HEK293T (cell line): ENCODE measurements around the gene CAB39L.

Source experiments
- CTCF ChIA-PET: fragments of 350-600 bp; formaldehyde crosslinking; extraction: SDS; loops from one replicate; lab custom pipeline; 2021; ENCODE audit warnings: antibody characterized with exemption, inconsistent platforms; lab: Yijun Ruan, JAX
- POLR2A ChIA-PET: fragments of 350-600 bp; formaldehyde crosslinking; extraction: SDS; loops from one replicate; lab custom pipeline; 2020; ENCODE audit warnings: antibody characterized with exemption, inconsistent platforms; lab: Yijun Ruan, JAX
- DNase-seq: peaks from one replicate; pipeline ENCODE4 v3.0.0; 2012; ENCODE audit warnings: mixed read lengths; ENCODE audit errors: extremely low spot score
- ARNT ChIP-seq: fragments of 450-650 bp; IDR thresholded peaks from 2 replicates; pipeline ENCODE4 v1.6.1; 2017; ENCODE audit warnings: mild to moderate bottlenecking
- BHLHE40 ChIP-seq: fragments of 450-650 bp; IDR thresholded peaks from 2 replicates; pipeline ENCODE4 v1.6.1; 2016; ENCODE audit warnings: mild to moderate bottlenecking, moderate library complexity, borderline replicate concordance
- CTBP1 ChIP-seq: fragments of 450-650 bp; IDR thresholded peaks from 2 replicates; pipeline ENCODE4 v1.6.1; 2016; ENCODE audit warnings: borderline replicate concordance
- ELF4 ChIP-seq: fragments of 450-650 bp; IDR thresholded peaks from 2 replicates; pipeline ENCODE4 v1.6.1; 2017; ENCODE audit warnings: antibody characterized with exemption
- FOXA1 ChIP-seq: fragments of 450-650 bp; IDR thresholded peaks from 2 replicates; pipeline ENCODE4 v1.6.1; 2016; ENCODE audit warnings: mild to moderate bottlenecking
- FOXK2 ChIP-seq: fragments of 450-650 bp; IDR thresholded peaks from 2 replicates; pipeline ENCODE4 v1.6.1; 2016; ENCODE audit warnings: mild to moderate bottlenecking
- FOXM1 ChIP-seq: fragments of 450-650 bp; IDR thresholded peaks from 2 replicates; pipeline ENCODE4 v1.6.1; 2017; ENCODE audit warnings: mild to moderate bottlenecking, borderline replicate concordance
- HDGF ChIP-seq: fragments of 450-650 bp; IDR thresholded peaks from 2 replicates; pipeline ENCODE4 v1.6.1; 2017; ENCODE audit warnings: antibody characterized with exemption, borderline replicate concordance
- L3MBTL2 ChIP-seq: fragments of 450-650 bp; conservative IDR thresholded peaks from 2 replicates; pipeline ENCODE4 v1.6.1; 2016; ENCODE audit warnings: mild to moderate bottlenecking
- LEF1 ChIP-seq: fragments of 450-650 bp; IDR thresholded peaks from 2 replicates; pipeline ENCODE4 v1.6.1; 2017; ENCODE audit warnings: mild to moderate bottlenecking, borderline replicate concordance
- NFRKB ChIP-seq: fragments of 450-650 bp; IDR thresholded peaks from 2 replicates; pipeline ENCODE4 v1.6.1; 2016; ENCODE audit warnings: mild to moderate bottlenecking, moderate library complexity
- SP1 ChIP-seq: fragments of 450-650 bp; IDR thresholded peaks from 2 replicates; pipeline ENCODE4 v1.6.1; 2017
- SUZ12 ChIP-seq: fragments of 450-650 bp; IDR thresholded peaks from 2 replicates; pipeline ENCODE4 v1.6.1; 2016; ENCODE audit warnings: mild to moderate bottlenecking
- TARDBP ChIP-seq: fragments of 450-650 bp; IDR thresholded peaks from 2 replicates; pipeline ENCODE4 v1.6.1; 2016
- ZNF384 ChIP-seq: fragments of 450-650 bp; IDR thresholded peaks from 2 replicates; pipeline ENCODE4 v1.6.1; 2016
- TF ChIP-seq, protein P1 (sequence below): fragments of 450-650 bp; IDR thresholded peaks from 2 replicates; pipeline ENCODE4 v1.6.1; 2016

CAB39L gene

DNA sequence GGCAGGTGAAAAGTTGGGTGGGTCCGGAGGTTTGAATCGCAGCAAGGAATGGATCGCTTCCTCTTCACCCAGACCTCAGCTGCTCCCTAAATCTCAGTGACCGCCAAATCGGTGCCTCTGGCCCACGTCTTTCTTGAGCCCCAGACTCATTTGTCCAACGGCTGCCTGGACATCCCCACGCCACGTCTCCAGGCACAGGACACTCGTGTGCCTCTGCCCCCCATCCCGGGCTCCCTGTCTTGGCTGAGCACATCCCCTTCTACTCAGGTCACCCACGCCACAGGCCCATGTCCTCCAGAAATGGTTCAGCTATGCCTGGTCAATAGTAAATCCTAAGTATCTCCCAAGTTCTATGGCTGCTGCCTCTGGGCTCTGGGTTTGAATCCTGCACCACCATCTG lies 139.5 kb downstream of the CAB39L start:
- CTCF ChIA-PET, result no interaction called here
- no peak for DNase-seq
- POLR2A ChIA-PET, result no interaction called here
- TF ChIP-seq SP1 (no peak), BHLHE40 (no peak), ARNT (no peak), TARDBP (no peak), SUZ12 (no peak), L3MBTL2 (no peak), NFRKB (no peak), FOXK2 (no peak), HDGF (no peak), FOXM1 (no peak)
- TF ChIP-seq, protein P1, sequence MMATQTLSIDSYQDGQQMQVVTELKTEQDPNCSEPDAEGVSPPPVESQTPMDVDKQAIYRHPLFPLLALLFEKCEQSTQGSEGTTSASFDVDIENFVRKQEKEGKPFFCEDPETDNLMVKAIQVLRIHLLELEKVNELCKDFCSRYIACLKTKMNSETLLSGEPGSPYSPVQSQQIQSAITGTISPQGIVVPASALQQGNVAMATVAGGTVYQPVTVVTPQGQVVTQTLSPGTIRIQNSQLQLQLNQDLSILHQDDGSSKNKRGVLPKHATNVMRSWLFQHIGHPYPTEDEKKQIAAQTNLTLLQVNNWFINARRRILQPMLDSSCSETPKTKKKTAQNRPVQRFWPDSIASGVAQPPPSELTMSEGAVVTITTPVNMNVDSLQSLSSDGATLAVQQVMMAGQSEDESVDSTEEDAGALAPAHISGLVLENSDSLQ, result no peak

DNA sequence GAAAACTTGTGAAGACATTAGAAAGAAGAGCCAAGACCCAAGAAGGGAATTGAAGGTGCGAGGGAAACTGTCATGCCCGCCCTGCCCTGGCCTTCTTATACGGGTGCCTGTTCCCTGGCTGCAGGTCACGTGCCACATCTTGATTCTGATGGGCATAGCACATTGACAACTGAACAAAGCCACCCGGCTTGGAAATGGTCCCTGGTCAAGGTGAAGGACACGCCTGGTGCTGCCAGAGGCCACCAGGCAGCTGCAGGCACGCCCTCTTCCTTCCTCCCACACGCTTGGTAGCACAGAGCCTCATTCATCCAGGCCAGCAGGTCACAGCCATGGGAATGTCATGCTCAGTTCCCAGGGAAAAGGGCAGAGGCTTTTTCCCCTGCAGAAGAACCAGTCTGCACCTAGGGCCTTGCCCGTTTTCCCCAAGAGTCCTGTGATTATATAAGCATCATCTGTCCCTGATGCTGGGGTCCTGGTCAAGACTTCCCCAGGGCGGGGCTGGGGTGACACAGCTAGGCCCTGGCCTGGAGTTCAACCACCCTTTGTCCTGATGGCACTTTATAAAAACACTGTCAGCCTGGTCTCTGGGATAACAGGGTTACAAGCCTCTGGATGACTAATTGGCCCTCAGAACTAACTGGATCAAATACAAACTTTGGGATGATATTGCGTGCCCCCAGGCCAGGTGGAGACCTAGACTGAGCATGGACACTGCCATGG lies 140.2 kb downstream of the CAB39L start:
- CTCF ChIA-PET, result no interaction called here
- DNase-seq, result no peak
- no peak for TF ChIP-seq SUZ12
- TF ChIP-seq FOXA1, result no peak
- TF ChIP-seq, protein P1, result no peak
- no peak for TF ChIP-seq NFRKB
- TF ChIP-seq HDGF, result no peak
- no peak for TF ChIP-seq TARDBP
- TF ChIP-seq SP1, result no peak
- TF ChIP-seq ELF4, result no peak
- TF ChIP-seq L3MBTL2, result no peak
- POLR2A ChIA-PET, result no interaction called here

DNA sequence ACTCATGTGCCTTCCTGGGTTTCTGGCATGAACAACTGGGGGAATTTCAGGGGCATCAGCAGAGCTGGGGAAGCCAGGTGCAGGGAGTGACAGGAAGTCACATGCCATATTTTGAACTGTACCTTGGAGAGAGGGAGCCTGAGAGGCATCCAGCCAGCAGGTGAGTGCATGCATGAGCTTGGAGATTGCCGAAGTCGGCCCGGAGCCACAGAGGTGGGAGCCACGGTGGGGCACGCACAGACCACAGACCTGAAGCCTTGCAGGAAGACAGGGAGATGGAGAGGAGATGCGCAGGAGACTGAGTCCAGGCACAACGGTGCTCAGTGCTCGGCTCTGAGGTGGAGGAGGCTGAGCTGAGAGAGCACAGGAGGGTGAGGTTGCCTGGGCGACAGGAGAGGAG lies 141.0 kb downstream of the CAB39L start:
- TF ChIP-seq FOXA1 (no peak), BHLHE40 (no peak), LEF1 (no peak), SP1 (no peak), ELF4 (no peak), FOXK2 (no peak), SUZ12 (no peak), NFRKB (no peak), HDGF (no peak), ZNF384 (no peak), L3MBTL2 (no peak), ARNT (no peak)
- TF ChIP-seq, protein P1, result no peak
- CTCF ChIA-PET, result no interaction called here
- POLR2A ChIA-PET, result no interaction called here
- DNase-seq, result no peak

DNA sequence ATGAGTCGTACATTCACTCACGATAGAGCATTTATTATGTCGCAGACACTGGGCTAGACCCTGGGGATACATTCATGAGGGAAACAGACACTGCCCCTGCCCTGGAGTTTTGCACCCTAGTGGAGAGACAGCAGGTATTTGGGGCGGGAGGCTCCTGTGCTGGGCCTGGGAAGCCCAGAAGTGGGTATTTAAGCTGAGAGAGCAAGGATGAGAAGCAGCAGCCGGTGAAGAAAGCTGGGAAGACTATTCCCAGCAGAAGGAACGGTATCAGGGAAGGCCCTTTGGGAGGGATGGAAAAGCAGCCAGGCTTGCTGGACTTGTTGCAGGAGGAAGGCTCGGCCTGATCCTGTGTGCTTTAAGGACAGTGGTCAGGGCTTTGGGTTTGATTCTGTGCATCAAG lies 141.6 kb downstream of the CAB39L start:
- TF ChIP-seq HDGF (no peak), FOXA1 (no peak), ZNF384 (no peak), FOXK2 (no peak), TARDBP (no peak), NFRKB (no peak), ELF4 (no peak), FOXM1 (no peak), SP1 (no peak), LEF1 (no peak), BHLHE40 (no peak)
- DNase-seq, result no peak
- ChIA-PET POLR2A (no interaction called here), CTCF (interaction anchor here (0.6 to 0.7 kb wide), 2 partner anchors 239 to 260 kb away, joined by 3 to 8 read pairs; no protein-coding TSS in a partner anchor)

DNA sequence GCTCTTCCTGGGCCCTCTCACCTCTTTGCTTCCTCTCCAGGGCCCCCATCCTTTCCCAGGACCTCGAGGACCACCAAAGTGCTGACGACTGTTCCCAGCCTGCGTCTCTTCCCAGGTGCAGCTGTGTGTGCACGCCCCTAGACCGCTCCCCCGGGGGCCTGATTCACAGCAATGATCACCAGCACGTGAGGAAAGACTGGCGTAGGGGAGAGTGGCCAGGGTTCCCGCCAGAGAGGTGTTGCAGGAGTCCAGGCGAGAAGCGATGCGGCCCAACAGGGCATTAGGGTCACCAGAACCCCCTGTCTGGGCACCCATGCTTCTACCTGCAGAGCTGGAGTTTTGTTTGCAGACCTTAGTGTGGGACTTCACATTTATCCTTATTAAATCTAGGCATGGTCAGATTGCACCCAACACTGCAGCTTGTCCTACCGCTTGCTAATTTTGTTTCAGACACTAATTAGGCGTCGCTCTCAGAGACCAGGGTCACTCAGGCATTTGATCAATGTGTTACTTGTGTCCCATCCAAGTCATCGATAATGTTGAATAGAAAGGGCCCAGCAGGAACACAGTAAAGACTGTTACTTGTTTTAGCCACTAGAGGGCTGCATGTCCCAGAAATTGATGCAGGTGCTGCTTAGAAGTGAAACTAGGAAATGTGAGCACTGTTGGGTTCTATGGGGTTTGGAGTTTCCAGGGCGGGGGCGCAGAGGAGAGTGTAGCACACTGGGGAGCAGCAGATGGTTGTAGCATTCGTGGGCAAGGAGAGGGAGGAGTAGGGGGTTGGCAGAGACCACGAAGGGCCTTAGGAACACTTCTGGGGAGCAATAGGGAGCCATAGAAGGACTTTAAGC lies 142.9 kb downstream of the CAB39L start:
- DNase-seq, result peak; percentile 72
- ChIA-PET CTCF (interaction anchor here (0.7 to 1.4 kb wide), 2 partner anchors 10 to 238 kb away, joined by 3 to 8 read pairs; no protein-coding TSS in a partner anchor), POLR2A (no interaction called here)
- TF ChIP-seq ZNF384 (peak; percentile 61; the same call in 1 of the 2 replicates), NFRKB (no peak)

DNA sequence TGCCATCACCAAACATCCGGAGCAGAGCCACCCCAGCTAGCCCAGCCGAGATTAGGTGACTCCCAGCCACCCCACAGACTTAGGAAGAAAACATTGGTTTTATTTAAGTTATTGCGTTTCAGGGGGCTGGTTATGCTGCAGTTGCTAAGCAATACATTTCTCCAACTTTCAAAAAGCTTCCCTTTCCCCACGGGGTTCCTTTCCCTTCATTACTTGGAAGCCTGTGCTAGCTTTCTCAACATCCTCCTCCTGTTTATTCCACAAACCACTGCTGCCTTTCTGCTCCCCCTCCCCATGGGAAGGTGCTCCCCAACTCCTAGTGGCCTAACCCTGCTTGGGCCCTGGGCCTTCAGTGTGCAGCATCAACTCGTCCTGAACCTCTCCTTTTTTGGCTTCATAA lies 143.6 kb downstream of the CAB39L start:
- POLR2A ChIA-PET, result no interaction called here
- CTCF ChIA-PET, result interaction anchor here (1.4 kb wide), 1 partner anchor 10 kb away, joined by 3 read pairs; no protein-coding TSS in a partner anchor
- TF ChIP-seq HDGF (no peak), L3MBTL2 (no peak), NFRKB (no peak), ZNF384 (no peak), ELF4 (no peak), ARNT (no peak), SP1 (no peak), FOXA1 (no peak), SUZ12 (no peak), BHLHE40 (no peak), TARDBP (no peak), CTBP1 (no peak), FOXK2 (no peak), LEF1 (no peak), FOXM1 (no peak)
- TF ChIP-seq, protein P1, result no peak

More for the DNA sequence above, 143.6 kb downstream of the CAB39L start:
- DNase-seq, result no peak
